K562 (cell line): Measurements from ENCODE around the gene TCEA3. TPM values are rescaled to one million over a fixed set of nuclear protein-coding genes. Genes with fewer than 3 reads are reported as not detected.

Experiments used
- BDP1 ChIP-seq: IDR thresholded peaks from 3 replicates; pipeline ENCODE4 v1.6.1; 2011; ENCODE audit not compliant: insufficient read length, insufficient read depth
- CEBPB ChIP-seq: fragments of 450-650 bp; IDR thresholded peaks from 2 replicates; pipeline ENCODE4 v1.6.1; 2016; ENCODE audit warnings: missing genetic modification characterization, missing compliant biosample characterization
- CSDE1 ChIP-seq, 2 experiments: fragments of 450-650 bp; IDR thresholded peaks; 2 replicates each; pipeline ENCODE4 v1.6.1; 2016; ENCODE audit warnings: mild to moderate bottlenecking in 1 of 2
- DEAF1 ChIP-seq: fragments of 450-650 bp; formaldehyde crosslinking; IDR thresholded peaks from 2 replicates; pipeline ENCODE4 v1.4.0; 2020; ENCODE audit warnings: mild to moderate bottlenecking, moderate library complexity
- KAT2B ChIP-seq: IDR thresholded peaks from one replicate; pipeline ENCODE4 v1.6.1; 2012; ENCODE audit warnings: low read depth, mild to moderate bottlenecking, control low read depth, inconsistent platforms, low read length, moderate library complexity
- MBD2 ChIP-seq: sonication (generic); IDR thresholded peaks from 2 replicates; pipeline ENCODE4 v1.6.1; 2016; ENCODE audit warnings: low read depth, borderline replicate concordance
- MGA ChIP-seq: fragments of 450-650 bp; IDR thresholded peaks from 2 replicates; pipeline ENCODE4 v1.6.1; 2016; ENCODE audit warnings: mild to moderate bottlenecking, moderate library complexity
- MIER1 ChIP-seq: fragments of 450-650 bp; IDR thresholded peaks from 2 replicates; pipeline ENCODE4 v1.6.1; 2016; ENCODE audit warnings: antibody characterized with exemption, mild to moderate bottlenecking, low read depth
- PHTF2 ChIP-seq: fragments of 250-450 bp; sonication (Bioruptor Pico); IDR thresholded peaks from 2 replicates; pipeline ENCODE4 v1.5.0; 2021; ENCODE audit warnings: mild to moderate bottlenecking
- RAD51 ChIP-seq: fragments of 450-650 bp; IDR thresholded peaks from 2 replicates; pipeline ENCODE4 v1.7.1; 2016; ENCODE audit warnings: low read depth, mild to moderate bottlenecking, borderline replicate concordance
- TOE1 ChIP-seq, 2 experiments: fragments of 450-650 bp in 1 of 2; sonication (generic) in 1 of 2; formaldehyde crosslinking in 1 of 2; IDR thresholded peaks; 2 replicates each; pipeline versions ENCODE4 v1.7.1 to v1.8.0; 2016 to 2022; ENCODE audit warnings: borderline replicate concordance in 2 of 2, mild to moderate bottlenecking in 2 of 2, antibody characterized with exemption in 1 of 2, inconsistent platforms in 1 of 2, low read depth in 1 of 2, missing genetic modification reagents in 1 of 2, moderate library complexity in 1 of 2
- ZKSCAN8 ChIP-seq: fragments of 200-800 bp; sonication (Bioruptor generic); IDR thresholded peaks from 2 replicates; pipeline ENCODE4 v1.6.1; 2016; ENCODE audit warnings: missing genetic modification characterization, missing compliant biosample characterization
- ZNF444 ChIP-seq: fragments of 250-450 bp; sonication (Bioruptor Pico); IDR thresholded peaks from 2 replicates; pipeline ENCODE4 v1.4.0; 2020; ENCODE audit warnings: mild to moderate bottlenecking, moderate library complexity
- ZNF551 ChIP-seq: fragments of 250-450 bp; sonication (Bioruptor Pico); IDR thresholded peaks from 2 replicates; pipeline ENCODE4 v1.5.0; 2021; ENCODE audit warnings: mild to moderate bottlenecking, moderate library complexity
- polyA plus RNA-seq, 8 experiments: library from polyadenylated mRNA; depleted of rRNA in 4 of 8; stranded (reverse) in 5 of 8; unstranded in 3 of 8; fragments of >200 nt; fragmentation: Nextera tagmentation in 2 of 8; fragmentation: Illumina TruSeq in 1 of 8; extraction: Ambion mirVana in 2 of 8; extraction: Trizol in 1 of 8; gene quantifications; 2 replicates each; pipeline versions ENCODE4 v1.2.1 to v1.2.3, GENCODE V29; 2011 to 2014; ENCODE audit warnings: inconsistent platforms in 1 of 8, missing spikeins in 1 of 8
- total RNA-seq, 7 experiments: library from RNA; depleted of rRNA in 6 of 7; stranded (reverse); fragments of >200 nt in 6 of 7; fragmentation: Illumina TruSeq in 2 of 7; extraction: Trizol in 2 of 7; gene quantifications; 2 replicates each; pipeline versions ENCODE4 v1.2.1 to v1.2.3, GENCODE V29; 2011 to 2021; ENCODE audit warnings: low replicate concordance in 1 of 7

TCEA3 gene
- total and polyA plus RNA-seq, 9 of the 15 experiments (the other 6 are each of a cell fraction or from before 2014, with no cell fraction given) = 0.03 to 0.55 (median 0.36) TPM

- TF ChIP-seq CSDE1 (IDR thresholded peaks at IDR 0.05) (no peak), PHTF2 (CRISPR knock-in tag) (no peak), MBD2 (peak; percentile 93), DEAF1 (peak; percentile 36), MGA (peak; percentile 94), KAT2B (no peak), MIER1 (no peak), BDP1 (no peak), ZKSCAN8 (no peak), ZNF444 (CRISPR knock-in tag) (peak; percentile 65; the same call in 1 of the 2 replicates), RAD51 (no peak), CEBPB (tag) (no peak), TOE1 (IDR thresholded peaks at IDR 0.05; ENCODE audit: borderline replicate concordance) (peak; percentile 7; the same call in 1 of the 2 replicates), TOE1 (CRISPR knock-in tag; IDR thresholded peaks at IDR 0.05; ENCODE audit: borderline replicate concordance, low read depth) (peak; percentile 67; the same call in 1 of the 2 replicates), ZNF551 (CRISPR knock-in tag) (no peak)
Observed at GRCh38 chr1:23344111-23344986, 80.2 kb downstream of the TCEA3 start, which contains the start of gene HNRNPR (continued).
